Neuronal stem cell (in vitro differentiated cells): ENCODE data around the gene AGPS.

ENCODE experiments used
- DNase-seq: peaks from one replicate; pipeline ENCODE4 v3.0.0-alpha.2; 2013; ENCODE audit warnings: low spot score
- H2AFZ ChIP-seq: one replicate; pipeline ENCODE4 v1.6.1; 2013; ENCODE audit warnings: mild to moderate bottlenecking, low read length, inconsistent platforms
- H2AK5ac ChIP-seq: 2 replicates; pipeline ENCODE4 v1.6.1; 2013; ENCODE audit warnings: low read depth, mild to moderate bottlenecking, inconsistent platforms, low read length, moderate library complexity, mixed read lengths
- H2BK120ac ChIP-seq: 2 replicates; pipeline ENCODE4 v1.6.1; 2013; ENCODE audit warnings: low read depth, mild to moderate bottlenecking, inconsistent platforms, low read length, moderate library complexity, mixed read lengths
- H2BK12ac ChIP-seq: one replicate; pipeline ENCODE4 v1.6.1; 2013; ENCODE audit warnings: low read length, inconsistent platforms
- H2BK15ac ChIP-seq: 2 replicates; pipeline ENCODE4 v1.6.1; 2013; ENCODE audit warnings: mild to moderate bottlenecking, low read length, inconsistent platforms, mixed read lengths
- H2BK5ac ChIP-seq: one replicate; pipeline ENCODE4 v1.6.1; 2013; ENCODE audit warnings: inconsistent platforms, mild to moderate bottlenecking, low read length, moderate library complexity
- H3K14ac ChIP-seq: one replicate; pipeline ENCODE4 v1.6.1; 2013; ENCODE audit warnings: low read length, inconsistent platforms
- H3K18ac ChIP-seq: 2 replicates; pipeline ENCODE4 v1.6.1; 2013; ENCODE audit warnings: low read length, inconsistent platforms
- H3K23ac ChIP-seq: 2 replicates; pipeline ENCODE4 v1.6.1; 2013; ENCODE audit warnings: low read depth, mild to moderate bottlenecking, mixed read lengths, low read length, inconsistent platforms; ENCODE audit not compliant: poor library complexity
- H3K27ac ChIP-seq: replicated peaks from 3 replicates; pipeline ENCODE4 v1.5.1; 2013; ENCODE audit warnings: low read length, inconsistent platforms
- H3K27me3 ChIP-seq, 3 experiments: 2 replicates each; pipeline ENCODE4 v1.6.1; 2013; ENCODE audit warnings: low read length in 3 of 3, mild to moderate bottlenecking in 2 of 3, inconsistent platforms in 1 of 3, low read depth in 1 of 3, mixed read lengths in 1 of 3, moderate library complexity in 1 of 3; ENCODE audit not compliant: control insufficient read depth in 3 of 3, insufficient read depth in 3 of 3
- H3K36me3 ChIP-seq, 2 donors: replicated peaks in 1 of 2; 2 replicates each; pipeline ENCODE4 v1.6.1; 2013; ENCODE audit warnings: low read length in 2 of 2; ENCODE audit not compliant: control insufficient read depth in 2 of 2, insufficient read depth in 2 of 2
- H3K4ac ChIP-seq: 2 replicates; pipeline ENCODE4 v1.6.1; 2013; ENCODE audit warnings: inconsistent platforms, mild to moderate bottlenecking, low read length, moderate library complexity
- H3K4me1 ChIP-seq, 2 donors: 1 replicate in 1 of 2; 2 replicates in 1 of 2; pipeline ENCODE4 v1.6.1; 2013; ENCODE audit warnings: low read length in 2 of 2, low read depth in 1 of 2; ENCODE audit not compliant: control insufficient read depth in 2 of 2, insufficient read depth in 1 of 2
- H3K4me2 ChIP-seq: one replicate; pipeline ENCODE4 v1.6.1; 2013; ENCODE audit warnings: mild to moderate bottlenecking, low read length, inconsistent platforms; ENCODE audit not compliant: insufficient read depth, poor library complexity, severe bottlenecking
- H3K4me3 ChIP-seq, 2 donors: 2 replicates each; pipeline ENCODE4 v1.5.1; 2013; ENCODE audit warnings: low read length in 2 of 2, mild to moderate bottlenecking in 2 of 2, inconsistent platforms in 1 of 2, moderate library complexity in 1 of 2
- H3K79me1 ChIP-seq: one replicate; pipeline ENCODE4 v1.6.1; 2013; ENCODE audit warnings: low read depth, mild to moderate bottlenecking, inconsistent platforms, low read length, moderate library complexity
- H3K9ac ChIP-seq: one replicate; pipeline ENCODE4 v1.6.1; 2013; ENCODE audit warnings: mild to moderate bottlenecking, low read depth, low read length, inconsistent platforms; ENCODE audit not compliant: poor library complexity
- H3K9me3 ChIP-seq, 2 donors: replicated peaks in 1 of 2; 2 replicates each; pipeline versions ENCODE3 to v1.6.1; 2013; ENCODE audit warnings: low read length in 2 of 2, mild to moderate bottlenecking in 2 of 2, inconsistent platforms in 1 of 2, low read depth in 1 of 2, mixed read lengths in 1 of 2, moderate library complexity in 1 of 2; ENCODE audit not compliant: control insufficient read depth in 2 of 2, insufficient read depth in 1 of 2
- H4K8ac ChIP-seq: one replicate; pipeline ENCODE4 v1.6.1; 2013; ENCODE audit warnings: low read depth, mild to moderate bottlenecking, inconsistent platforms, low read length, moderate library complexity
- H4K91ac ChIP-seq: one replicate; pipeline ENCODE4 v1.6.1; 2013; ENCODE audit warnings: low read length, low read depth, mild to moderate bottlenecking, inconsistent platforms; ENCODE audit not compliant: poor library complexity
- WGBS, 2 donors: extraction: QIAGEN DNeasy Blood & Tissue Kit; methylation state at CpG; one replicate each; pipeline ENCODE4 v1.1.7; 2013; ENCODE audit warnings: missing lambda C conversion rate in 2 of 2, mixed read lengths in 1 of 2; ENCODE audit not compliant: insufficient read length in 2 of 2, insufficient replicate concordance in 1 of 2; ENCODE audit errors: extremely low coverage in 2 of 2; 5-methylcytosine and 5-hydroxymethylcytosine counted together

Gene AGPS

DNA sequence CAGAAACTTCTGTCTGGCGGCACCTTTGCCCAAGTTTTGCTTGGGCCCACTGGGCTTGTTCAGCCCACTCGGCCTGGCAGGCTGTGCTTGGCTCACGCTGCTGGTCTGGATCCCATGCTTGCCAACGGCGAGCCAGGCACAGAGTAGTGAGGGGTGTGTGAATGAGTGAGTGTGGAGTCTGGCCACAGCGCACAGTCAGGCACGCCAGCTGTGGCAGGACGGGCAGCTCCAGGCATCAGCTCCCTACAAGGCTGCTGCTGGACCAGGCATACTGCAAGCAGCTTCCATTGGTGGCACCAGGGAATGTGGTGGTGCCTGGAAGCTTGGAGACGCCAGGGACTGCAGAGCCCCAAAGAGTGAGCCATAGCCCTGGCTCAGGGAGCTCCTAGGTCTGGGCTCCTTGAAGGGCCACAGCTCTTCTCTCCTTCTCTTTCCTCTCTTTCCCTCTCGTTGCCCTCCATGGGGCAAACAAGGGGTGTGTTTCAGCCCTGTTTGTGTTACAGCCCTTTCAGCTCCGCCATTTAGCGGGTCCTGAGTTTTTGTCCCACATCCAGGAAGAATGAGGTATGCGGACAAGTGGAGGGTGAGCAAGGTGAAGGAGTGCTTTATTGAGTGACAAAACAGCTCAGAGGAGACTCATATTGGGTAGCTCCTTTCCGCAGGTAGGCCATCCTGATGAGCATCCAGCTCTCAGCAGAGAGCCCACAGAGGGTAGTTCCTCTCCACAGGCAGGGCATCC, 73.0 kb downstream of the AGPS start:
- no peak overlapping the region for H3K27ac ChIP-seq
- H3K18ac ChIP-seq: peak overlapping the region; percentile 65
- no peaks in the 10 kb centered on the region for H3K79me1 ChIP-seq
- no peak overlapping the region for H3K23ac ChIP-seq
- H4K8ac ChIP-seq: no peak overlapping the region
- H3K4me2 ChIP-seq: no peak overlapping the region
- no peak overlapping the region for H2BK15ac ChIP-seq
- H3K9ac ChIP-seq: no peak overlapping the region
- DNase-seq: no peak
- peak overlapping the region; percentile 31 for H3K14ac ChIP-seq
- peaks cover 16 to 42% of the 10 kb centered on the region in 2 donors for H3K36me3 ChIP-seq
- no peaks in the 10 kb centered on the region for H3K4me1 ChIP-seq
- H3K4ac ChIP-seq: no peak overlapping the region
- H2AK5ac ChIP-seq: no peak overlapping the region
- H3K9me3 ChIP-seq: peaks cover 6 to 12% of the 10 kb centered on the region in 2 donors
- H2BK5ac ChIP-seq: no peak overlapping the region
- no peak overlapping the region for H2BK12ac ChIP-seq
- WGBS, 2 donors: no CpG with 5 or more reads among the region's 14 CpGs
- H2BK120ac ChIP-seq: no peak overlapping the region
- H3K27me3 ChIP-seq: no peaks in the 10 kb centered on the region
- no peak overlapping the region for H3K4me3 ChIP-seq
- H2AFZ ChIP-seq: no peak overlapping the region
- H4K91ac ChIP-seq: no peak overlapping the region

DNA sequence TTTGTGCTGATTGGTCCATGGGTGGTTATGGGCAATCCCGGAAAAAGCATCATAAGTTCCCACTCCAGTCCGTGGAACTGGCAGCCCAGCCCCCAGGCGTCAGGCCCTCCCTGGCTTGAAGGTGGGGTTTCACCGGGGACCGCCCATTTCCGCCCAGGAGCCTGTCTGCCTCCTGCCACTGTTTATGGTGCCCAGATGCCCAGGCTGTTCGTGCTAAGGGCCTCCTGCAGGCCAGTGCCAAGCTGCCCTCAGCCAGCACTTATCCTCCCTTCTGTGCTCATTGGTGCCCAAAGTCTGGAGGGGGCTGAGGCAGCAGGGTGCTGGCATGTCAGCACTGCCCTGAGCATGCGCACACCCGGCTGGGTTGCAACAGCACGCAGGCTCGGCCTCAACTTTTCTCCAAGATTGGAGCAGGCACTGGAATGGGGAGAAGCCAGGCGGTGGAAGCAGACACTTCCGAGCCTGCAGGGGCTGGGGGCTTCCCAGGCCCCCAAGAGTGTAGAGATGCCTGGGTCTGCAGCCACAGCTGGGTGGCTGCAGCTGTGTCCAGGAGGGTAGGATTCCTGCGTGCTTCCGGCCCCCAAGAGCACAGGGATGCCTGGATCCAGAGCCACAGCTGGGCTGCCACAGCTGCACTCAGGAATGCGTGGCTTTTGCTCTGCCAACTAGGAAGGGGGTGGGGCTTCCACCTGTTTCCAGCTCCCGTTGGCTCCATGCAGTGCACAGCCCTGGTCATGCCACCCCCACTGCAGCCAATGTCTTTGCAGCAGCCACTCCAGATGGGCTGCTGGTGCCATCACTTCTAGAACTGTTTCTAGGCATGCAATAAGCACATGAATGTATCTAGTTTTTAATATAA, 74.0 kb downstream of the AGPS start:
- Histone ChIP-seq H2BK12ac (no peak overlapping the region), H2BK5ac (no peak overlapping the region), H2BK15ac (no peak overlapping the region), H2AK5ac (no peak overlapping the region), H4K91ac (no peak overlapping the region), H3K9me3 (peaks cover 6 to 16% of the 10 kb centered on the region in 2 donors), H3K4ac (no peak overlapping the region), H3K27ac (no peak overlapping the region), H3K23ac (no peak overlapping the region), H3K9ac (no peak overlapping the region), H3K18ac (peak overlapping the region; percentile 65), H2AFZ (no peak overlapping the region), H3K4me2 (no peak overlapping the region), H4K8ac (no peak overlapping the region), H2BK120ac (no peak overlapping the region), H3K14ac (no peak overlapping the region), H3K4me3 (no peak overlapping the region), H3K27me3 (no peaks in the 10 kb centered on the region), H3K79me1 (no peaks in the 10 kb centered on the region), H3K36me3 (peaks cover 14 to 42% of the 10 kb centered on the region in 2 donors), H3K4me1 (no peaks in the 10 kb centered on the region)
- DNase-seq: no peak
- WGBS, 2 donors: no CpG with 5 or more reads among the region's 17 CpGs

DNA sequence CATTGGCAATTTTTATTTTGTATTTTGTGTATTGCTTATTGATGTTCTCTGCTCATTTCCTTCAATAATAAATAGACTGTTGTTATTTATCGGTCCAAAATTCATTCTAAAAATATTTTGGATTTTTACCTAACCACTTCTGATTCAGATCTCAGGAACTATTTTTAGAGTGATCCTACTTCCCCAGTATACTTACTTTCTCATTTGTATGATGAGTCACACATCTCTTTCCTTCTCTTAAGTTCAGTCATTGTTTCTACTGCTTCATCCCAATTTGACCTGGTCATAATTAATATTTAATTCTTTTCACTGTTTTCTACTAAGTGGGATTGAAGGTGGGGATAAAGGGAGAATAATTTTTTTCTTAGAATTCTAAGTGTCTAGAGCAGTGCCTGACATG, 75.1 kb downstream of the AGPS start:
- H2BK12ac ChIP-seq: no peak overlapping the region
- WGBS, 2 donors: no CpG with 5 or more reads among the region's 1 CpG
- no peak overlapping the region for H2AK5ac ChIP-seq

DNA sequence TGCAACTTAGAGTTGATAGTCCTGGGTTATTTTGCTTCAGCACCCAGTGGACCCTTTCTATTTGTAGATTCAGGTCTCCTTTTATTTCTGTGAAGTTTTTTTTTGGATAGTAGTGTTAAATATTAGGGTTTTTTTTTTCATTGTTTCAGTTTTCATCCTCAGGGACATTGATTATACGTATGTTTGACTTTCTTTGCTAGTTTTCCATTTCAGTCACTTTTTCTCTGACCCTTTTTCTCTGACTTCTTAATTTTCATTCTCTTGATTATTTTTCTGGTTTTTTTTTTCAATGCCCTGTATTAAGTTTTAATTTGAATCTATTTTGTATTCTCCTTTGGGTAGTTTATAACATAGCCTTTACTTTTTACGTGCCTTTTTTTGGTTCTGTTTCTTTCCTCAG, 79.4 kb downstream of the AGPS start:
- H2BK12ac ChIP-seq: no peak overlapping the region
- no peak overlapping the region for H4K91ac ChIP-seq
- peaks cover 2 to 13% of the 10 kb centered on the region in 2 donors for H3K36me3 ChIP-seq
- no peak overlapping the region for H3K4me3 ChIP-seq
- no peaks in the 10 kb centered on the region for H3K79me1 ChIP-seq
- no peak overlapping the region for H2BK120ac ChIP-seq
- H2AFZ ChIP-seq: no peak overlapping the region
- no peak overlapping the region for H3K4ac ChIP-seq
- no peak for DNase-seq
- no peak overlapping the region for H3K14ac ChIP-seq
- no peak overlapping the region for H4K8ac ChIP-seq
- H3K23ac ChIP-seq: no peak overlapping the region
- H3K27ac ChIP-seq: no peak overlapping the region
- H3K4me1 ChIP-seq: no peaks in the 10 kb centered on the region
- no CpG with 5 or more reads among the region's 2 CpGs for WGBS, 2 donors
- H3K9me3 ChIP-seq: peaks cover 2 to 19% of the 10 kb centered on the region in 2 donors
- no peak overlapping the region for H2AK5ac ChIP-seq
- no peak overlapping the region for H2BK15ac ChIP-seq
- H3K27me3 ChIP-seq: no peaks in the 10 kb centered on the region
- H3K4me2 ChIP-seq: no peak overlapping the region
- no peak overlapping the region for H3K18ac ChIP-seq
- no peak overlapping the region for H2BK5ac ChIP-seq
- H3K9ac ChIP-seq: no peak overlapping the region

More for the DNA sequence above, 75.1 kb downstream of the AGPS start:
- no peak overlapping the region for H2BK120ac ChIP-seq
- H3K27ac ChIP-seq: no peak overlapping the region
- H3K36me3 ChIP-seq: peaks cover 14 to 38% of the 10 kb centered on the region in 2 donors
- no peaks in the 10 kb centered on the region for H3K4me1 ChIP-seq
- H3K27me3 ChIP-seq: no peaks in the 10 kb centered on the region
- peaks cover 6 to 26% of the 10 kb centered on the region in 2 donors for H3K9me3 ChIP-seq
- no peak overlapping the region for H3K9ac ChIP-seq
- no peak overlapping the region for H3K18ac ChIP-seq
- DNase-seq: no peak
- H3K23ac ChIP-seq: no peak overlapping the region
- no peak overlapping the region for H2AFZ ChIP-seq
- no peak overlapping the region for H3K14ac ChIP-seq
- H4K8ac ChIP-seq: no peak overlapping the region
- no peak overlapping the region for H3K4ac ChIP-seq
- H3K4me2 ChIP-seq: no peak overlapping the region
- H2BK15ac ChIP-seq: no peak overlapping the region
- no peak overlapping the region for H4K91ac ChIP-seq
- H3K79me1 ChIP-seq: no peaks in the 10 kb centered on the region
- no peak overlapping the region for H3K4me3 ChIP-seq
- no peak overlapping the region for H2BK5ac ChIP-seq
